Subcutaneous adipose tissue (tissue), 4 donors: ENCODE measurements around the gene HSPA12B. TPM values are rescaled to one million over a fixed set of nuclear protein-coding genes. Genes with fewer than 3 reads are reported as not detected.

Experiments used
- total RNA-seq, 4 donors: library from RNA; depleted of rRNA; stranded (reverse); fragments of >200 nt; gene quantifications; one replicate each; pipeline ENCODE4 v1.1.0, GENCODE V29; 2016
- TF ChIP-seq, protein P1 (sequence below): fragments of 450-650 bp; IDR thresholded peaks from one replicate; pipeline ENCODE4 v1.5.1; 2016; ENCODE audit warnings: low read depth, mild to moderate bottlenecking, control low read depth, antibody characterized with exemption, moderate library complexity

Gene HSPA12B
- total RNA-seq, 4 donors from 2014 or later, result 8.0 to 33.7 (median 8.6) TPM

DNA sequence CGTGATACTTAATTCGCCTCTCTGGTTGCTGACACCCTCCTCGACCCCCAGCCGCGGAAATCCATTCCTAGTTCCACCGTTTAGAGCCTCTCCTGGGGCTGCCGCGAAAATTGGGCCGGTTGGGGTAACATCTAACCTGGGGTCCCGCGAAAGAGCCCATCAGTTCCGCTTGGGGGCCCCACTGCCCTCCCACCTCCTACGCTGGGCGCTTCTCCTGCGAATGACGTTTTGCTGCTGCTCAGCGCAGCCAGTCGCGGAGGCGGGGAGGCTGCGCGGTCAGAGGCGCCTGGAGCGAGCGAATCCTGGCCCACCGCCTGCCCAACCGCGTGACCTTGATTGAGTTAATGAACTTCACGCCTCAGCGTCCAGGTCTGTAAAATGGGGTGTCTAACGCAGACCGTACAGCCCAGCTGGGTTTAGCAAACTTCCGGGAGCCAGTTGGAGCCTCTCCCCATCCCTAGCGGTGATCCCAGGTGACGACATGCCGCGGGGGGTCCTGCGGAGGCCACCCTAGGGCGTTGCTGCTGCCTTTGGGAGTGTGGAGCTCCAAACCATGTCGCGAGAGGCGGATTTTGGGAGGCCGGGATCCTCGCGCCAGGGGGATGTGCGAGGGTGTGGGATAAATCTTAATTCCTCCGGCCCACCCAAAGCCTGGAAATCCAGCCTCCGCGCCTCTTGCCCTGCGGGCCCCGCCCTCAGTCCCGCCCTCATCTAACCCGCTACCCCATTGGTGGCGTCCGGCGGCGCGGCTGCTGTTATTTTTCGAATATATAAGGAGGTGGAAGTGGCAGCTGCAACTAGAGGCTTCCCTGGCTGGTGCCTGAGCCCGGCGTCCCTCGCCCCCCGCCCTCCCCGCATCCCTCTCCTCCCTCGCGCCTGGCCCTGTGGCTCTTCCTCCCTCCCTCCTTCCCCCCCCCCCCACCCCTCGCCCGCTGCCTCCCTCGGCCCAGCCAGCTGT is 63.3 kb downstream of the HSPA12B start, which contains the start of gene CDC25B:
Gene CDC25B (plus strand): TSS at position 800 of the 958 bp plus-strand sequence. CDS start 222 bp downstream, outside the sequence.
- TF ChIP-seq, protein P1, sequence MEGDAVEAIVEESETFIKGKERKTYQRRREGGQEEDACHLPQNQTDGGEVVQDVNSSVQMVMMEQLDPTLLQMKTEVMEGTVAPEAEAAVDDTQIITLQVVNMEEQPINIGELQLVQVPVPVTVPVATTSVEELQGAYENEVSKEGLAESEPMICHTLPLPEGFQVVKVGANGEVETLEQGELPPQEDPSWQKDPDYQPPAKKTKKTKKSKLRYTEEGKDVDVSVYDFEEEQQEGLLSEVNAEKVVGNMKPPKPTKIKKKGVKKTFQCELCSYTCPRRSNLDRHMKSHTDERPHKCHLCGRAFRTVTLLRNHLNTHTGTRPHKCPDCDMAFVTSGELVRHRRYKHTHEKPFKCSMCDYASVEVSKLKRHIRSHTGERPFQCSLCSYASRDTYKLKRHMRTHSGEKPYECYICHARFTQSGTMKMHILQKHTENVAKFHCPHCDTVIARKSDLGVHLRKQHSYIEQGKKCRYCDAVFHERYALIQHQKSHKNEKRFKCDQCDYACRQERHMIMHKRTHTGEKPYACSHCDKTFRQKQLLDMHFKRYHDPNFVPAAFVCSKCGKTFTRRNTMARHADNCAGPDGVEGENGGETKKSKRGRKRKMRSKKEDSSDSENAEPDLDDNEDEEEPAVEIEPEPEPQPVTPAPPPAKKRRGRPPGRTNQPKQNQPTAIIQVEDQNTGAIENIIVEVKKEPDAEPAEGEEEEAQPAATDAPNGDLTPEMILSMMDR, result no peak

DNA sequence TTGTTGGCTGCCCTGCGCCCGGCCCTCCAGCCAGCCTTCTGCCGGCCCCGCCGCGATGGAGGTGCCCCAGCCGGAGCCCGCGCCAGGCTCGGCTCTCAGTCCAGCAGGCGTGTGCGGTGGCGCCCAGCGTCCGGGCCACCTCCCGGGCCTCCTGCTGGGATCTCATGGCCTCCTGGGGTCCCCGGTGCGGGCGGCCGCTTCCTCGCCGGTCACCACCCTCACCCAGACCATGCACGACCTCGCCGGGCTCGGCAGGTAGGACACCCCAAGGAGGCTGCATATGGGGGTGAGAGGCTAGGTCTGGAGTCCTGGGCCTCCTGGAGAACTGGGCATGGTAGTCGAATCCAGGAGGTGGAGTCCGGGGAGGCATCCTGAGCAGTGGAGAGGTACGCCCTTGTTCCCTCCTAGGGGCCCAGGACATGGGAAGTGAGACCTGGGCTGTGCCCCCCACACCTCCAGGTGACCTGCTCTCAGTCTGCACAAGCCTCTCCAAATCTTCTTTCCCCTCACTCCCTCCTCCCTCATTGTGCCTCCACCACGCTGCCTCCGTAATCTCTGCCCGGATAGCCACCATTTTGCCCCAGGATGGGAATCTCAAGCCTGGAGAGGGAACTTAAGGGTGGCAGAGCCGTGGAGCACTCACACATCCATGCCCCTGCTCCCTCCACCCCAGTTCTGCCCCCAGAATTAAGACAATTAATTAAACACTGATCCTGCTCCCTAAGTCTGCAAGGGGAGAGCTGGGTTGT is 64.2 kb downstream of the HSPA12B start:
- TF ChIP-seq, protein P1, result no peak

DNA sequence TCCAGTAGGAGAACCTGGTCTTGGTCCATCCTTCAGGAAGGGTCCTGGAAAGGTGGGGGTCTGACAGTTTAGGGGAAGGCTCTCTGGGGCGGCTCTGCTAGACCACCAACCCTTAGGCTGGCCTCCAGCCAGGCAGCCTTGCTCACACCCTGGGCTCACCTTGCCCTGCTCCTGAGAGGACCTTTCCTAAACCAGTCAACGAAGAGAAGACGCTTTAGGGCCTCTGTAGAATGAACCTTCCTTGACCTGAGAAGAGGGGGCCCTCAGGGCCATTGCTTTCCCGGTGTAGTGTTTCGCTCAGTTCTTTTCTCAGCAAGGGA is 64.7 kb downstream of the HSPA12B start:
- TF ChIP-seq, protein P1, result no peak

DNA sequence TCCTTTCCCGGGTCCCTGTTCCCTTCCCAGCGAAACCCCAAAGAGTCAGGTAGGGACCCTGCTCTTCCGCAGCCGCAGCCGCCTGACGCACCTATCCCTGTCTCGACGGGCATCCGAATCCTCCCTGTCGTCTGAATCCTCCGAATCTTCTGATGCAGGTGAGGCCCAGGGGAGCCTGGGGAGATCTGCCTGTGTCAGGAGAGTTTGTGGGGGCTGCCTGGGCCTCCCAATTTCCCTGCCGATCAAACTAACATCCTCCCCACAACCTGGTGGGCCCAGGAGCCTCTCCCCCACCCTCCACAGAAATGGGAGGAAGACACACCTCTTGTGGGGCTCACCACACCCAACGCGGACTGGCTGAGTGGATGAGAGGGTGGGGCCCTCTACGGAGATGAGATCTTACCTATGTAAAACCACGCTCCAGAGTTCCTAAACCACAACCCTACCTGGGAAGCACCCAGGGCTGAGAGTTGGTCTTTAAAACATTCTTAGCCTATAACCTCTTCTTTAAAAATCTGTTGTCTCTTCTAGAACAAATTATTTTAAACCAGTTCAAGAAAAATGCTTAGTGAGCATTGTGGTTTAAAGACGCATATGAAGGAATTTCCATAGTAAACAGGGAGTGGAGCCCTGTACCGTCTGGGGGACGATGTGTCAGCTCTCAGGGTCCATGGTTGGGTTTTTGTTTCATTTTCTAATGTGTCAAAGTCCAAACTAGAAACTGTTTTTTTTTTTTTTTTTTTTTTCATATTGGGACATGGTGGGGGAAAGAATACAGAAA is 65.3 kb downstream of the HSPA12B start:
- TF ChIP-seq, protein P1, result no peak

DNA sequence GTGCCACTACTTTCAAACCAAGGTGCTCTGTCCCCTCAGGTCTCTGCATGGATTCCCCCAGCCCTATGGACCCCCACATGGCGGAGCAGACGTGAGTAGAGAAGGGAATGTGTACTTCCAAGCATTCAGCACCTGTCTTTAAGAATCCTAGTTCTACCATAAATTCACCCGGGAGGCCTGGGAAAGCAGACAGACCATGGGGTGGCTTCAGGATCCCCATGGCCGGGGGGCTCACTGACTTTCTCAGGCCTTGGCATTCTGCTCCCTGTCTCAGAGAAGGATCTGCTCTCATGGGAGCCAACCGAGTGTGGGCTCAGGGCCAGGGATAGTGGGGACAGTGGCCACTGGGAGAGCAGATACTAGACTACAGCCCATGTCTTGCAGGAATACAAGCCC is 65.9 kb downstream of the HSPA12B start:
- TF ChIP-seq, protein P1, result no peak

DNA sequence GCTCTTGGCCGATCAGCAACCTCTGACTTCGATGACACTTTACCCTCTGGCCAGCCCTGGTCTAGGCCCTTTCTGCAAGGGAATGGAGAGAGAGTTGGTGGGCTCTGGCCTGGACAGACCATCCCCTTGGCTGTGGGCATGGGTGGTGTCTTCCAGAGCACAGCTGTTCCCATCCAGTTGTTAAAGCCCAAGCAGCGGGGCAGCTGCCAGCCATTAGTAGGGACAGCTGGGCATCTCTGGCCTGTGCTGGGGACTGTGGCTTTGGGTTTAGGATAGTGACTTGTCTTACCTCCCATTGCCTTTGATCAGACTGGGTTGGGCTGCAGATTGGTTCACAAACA is 66.4 kb downstream of the HSPA12B start:
- TF ChIP-seq, protein P1, result no peak
